Hypothalamus (tissue), 51 donors: ENCODE data around the gene HNRNPK.

Experiments
- DNase-seq, 51 donors: peaks; one replicate each; lab custom pipeline; 2025; lab: John Stamatoyannopoulos, UW

Gene HNRNPK

DNA sequence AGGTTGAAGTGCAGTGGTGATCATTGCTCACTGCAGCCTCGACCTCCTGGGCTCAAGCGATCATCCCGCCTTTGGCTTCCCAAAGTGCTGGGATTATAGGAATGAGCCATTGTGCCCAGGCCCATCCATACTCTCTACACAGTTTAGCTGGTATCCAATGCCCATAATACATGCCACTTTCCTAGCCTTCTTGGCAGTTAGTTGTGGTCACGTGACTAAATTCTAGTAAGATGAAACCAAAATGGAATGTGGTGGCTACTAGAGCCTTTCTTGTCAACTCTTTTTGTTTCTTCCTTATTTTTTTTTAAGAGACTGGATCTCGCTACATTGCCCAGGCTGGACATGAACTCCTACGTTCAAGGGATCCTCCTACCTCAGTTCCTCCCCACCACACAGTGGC is 43.5 kb downstream of the HNRNPK start:
- no peak for DNase-seq

DNA sequence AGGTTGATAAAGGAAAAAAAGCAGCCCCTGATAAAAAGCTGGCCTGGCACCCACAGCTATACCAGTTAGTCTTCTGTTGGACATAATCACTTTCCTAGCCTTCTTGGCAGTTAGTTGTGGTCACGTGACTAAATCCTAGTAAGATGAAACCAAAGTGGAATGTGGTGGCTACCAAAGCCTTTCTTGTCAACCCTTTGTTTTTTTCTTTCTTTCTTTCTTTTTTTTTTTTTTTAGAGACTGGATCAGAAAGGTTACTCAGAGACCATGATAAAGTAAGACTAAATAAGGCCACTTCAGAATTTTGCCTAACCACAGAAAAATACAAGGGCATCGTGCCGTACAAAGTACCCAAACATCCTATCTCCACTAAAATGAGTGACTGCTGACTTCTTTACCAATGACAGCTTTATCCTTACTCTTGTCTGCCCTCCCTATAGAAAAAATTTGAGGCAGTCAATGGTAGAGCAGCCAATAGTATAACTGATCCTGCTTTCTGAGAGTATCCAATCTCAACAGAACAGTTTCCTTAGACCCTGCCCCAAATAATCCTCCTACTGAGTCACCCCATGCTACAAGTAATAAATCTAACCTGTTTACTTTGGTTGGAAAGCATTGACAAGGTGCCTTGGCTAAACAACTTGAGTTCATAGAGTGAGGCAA is 44.6 kb downstream of the HNRNPK start:
- DNase-seq: no peak

DNA sequence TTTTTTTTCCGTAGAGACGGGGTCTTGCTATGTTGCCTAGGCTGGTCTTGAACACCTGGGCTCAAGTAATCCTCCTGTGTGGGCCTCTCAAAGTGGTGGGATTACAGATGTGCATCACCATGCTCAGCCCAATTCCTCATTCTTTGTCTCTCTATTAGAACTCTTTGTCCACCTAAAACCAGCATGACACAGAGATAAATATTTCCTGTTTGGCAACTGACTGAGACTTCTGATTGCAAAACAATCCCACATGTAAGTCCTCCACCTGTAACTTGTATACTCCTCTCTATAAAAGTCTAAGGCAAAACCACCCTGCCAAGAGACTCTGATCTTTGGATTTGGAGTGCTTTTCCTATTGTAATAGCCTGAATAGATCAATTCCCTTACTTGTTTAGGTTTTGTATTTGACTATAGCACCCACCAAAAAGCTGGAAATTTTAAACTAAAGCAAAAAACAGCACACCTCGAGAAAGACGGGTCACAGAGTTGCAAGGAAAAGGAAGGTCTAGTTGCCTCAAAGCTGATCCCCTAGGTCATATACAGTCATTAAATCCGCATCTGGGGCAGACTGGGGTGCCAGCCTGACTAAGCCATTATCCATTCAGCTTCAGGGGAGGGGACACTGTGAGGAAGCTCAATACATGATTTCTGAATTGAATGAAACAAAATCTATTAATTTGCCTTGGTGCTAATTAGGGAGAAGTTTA is 45.3 kb downstream of the HNRNPK start:
- DNase-seq: no peak

DNA sequence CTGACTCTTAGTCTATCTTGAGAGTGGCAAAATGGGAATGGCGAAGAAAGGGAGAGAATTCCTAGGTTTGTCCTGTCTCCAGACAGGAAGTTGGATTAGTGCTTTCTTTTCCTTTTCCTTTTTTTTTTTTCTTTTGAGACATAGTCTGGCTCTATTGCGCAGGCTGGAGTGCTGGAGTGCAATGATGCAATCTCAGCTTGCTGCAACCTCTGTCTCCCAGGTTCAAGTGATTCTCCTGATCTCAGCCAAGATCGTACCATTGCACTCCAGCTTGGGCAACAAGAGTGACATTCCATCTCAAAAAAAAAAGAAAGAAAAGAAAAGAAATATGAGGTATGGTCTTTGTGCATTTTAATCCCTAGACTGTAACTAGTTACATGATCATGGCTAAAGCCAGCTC is 46.2 kb downstream of the HNRNPK start:
- DNase-seq: no peak

DNA sequence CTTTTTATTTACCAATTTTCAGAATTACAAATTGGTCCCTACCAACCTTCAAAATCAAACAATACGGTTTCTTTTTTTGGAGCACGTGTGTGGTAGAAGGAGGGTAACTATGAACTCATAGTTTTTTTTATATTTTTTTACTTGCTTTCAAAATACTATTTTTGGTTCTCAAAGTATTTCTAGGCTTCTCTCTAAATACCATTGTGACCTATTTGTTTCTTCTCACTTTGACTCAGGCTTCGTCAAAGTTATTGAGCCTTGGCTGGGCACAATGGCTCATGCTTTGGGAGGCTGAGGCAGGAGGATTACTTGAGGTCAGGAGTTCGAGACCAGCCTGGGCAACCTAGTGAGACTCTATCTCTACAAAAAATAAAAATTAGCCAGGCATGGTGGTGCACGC is 47.2 kb downstream of the HNRNPK start:
- no peak for DNase-seq

DNA sequence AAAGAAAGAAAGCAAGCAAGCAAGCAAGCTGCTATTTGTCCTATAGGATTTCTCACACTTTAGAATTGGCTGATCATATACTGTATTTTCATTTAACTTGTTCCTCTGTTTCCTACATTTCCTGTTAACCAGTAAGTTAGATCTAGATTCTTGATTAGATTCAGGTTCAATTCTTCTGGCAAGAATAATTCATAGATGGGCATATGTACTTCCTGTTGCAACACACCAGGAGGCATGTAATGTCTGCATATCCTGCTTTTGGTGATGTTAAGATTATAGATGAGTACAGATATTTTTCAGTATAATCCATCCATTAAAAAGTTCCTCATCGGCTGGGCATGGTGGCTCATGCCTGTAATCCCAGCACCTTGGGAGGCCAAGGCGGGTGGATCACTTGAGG is 48.0 kb downstream of the HNRNPK start:
- DNase-seq: no peak

DNA sequence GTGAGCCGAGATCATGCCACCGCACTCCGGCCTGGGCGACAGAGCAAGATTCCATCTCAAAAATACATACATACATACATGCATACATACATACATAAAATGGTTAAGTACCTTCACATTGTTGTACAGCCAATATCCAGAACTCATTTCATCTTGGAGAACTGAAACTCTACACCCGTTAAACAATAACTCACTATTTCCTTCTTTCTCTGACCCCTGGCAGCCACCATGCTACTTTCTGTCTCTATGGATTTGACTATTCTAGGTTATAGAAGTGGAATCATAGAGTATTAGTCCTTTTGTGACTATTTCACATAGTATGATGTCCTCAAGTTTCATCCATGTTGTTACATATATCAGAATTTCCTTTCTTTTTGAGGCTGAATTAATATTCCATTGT is 49.1 kb downstream of the HNRNPK start:
- no peak for DNase-seq

DNA sequence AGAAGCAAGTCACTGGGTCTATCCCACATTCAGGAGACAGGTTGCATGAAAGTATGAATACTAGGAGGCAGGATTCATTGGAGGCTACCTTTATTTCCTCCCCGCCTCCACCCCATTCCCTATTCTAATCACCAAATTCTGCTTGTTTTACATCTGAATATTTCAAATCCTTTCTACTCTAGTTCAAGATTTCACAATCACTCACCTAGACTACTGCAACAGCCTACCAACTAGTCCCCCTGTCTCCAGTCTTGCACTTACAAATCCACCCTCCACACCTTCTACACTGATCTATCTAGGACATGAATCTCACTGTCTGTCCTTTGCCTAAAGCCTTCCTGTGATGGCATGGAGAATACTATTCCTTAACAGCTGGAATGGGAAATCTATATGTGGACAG is 52.4 kb downstream of the HNRNPK start:
- DNase-seq: no peak

DNA sequence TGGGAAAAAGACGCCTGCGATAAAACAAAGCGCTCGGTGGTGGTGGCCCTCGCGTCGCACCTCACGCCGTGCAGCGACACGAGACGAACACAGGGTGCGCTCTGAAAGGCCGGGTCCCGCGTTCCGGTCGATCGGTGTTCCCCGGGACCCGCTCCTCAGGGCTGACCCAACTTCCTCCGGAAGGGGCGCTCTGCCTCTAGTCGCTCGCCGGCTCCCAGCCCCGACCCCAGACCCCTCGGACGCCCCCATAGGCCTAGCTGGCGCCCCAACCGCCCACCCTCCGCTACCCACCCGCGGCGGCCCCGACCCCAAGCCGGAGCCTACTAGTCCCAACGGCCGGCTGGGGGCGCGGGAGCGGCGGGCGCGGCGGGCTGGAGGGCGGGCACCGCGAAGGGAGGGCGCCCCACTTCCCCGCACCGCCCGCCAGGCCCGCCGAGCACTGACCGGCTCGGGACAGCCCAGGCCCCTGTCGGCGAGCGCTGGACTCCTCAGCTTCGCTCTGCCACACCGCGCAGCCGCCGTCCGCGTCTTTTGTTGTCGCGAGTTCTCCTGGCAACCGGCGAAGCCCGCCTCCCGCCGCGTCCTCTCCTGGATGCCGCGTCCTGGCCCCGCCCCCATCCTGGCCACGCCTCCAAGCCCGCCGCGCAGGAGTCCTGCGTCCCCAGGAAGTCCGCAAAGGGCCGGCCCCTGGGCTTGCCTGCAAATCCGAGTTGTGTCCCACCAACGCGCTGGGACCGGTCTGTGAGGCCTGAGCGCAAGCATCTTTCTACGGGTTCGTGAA is 58.9 kb downstream of the HNRNPK start, which contains the start of gene KIF27:
TSS of gene KIF27 (minus strand) at position 506 of the 781 bp plus-strand sequence. CDS start 5,841 bp downstream, outside the sequence.
- peak; percentile 61 to 99 (median 95) for DNase-seq

DNA sequence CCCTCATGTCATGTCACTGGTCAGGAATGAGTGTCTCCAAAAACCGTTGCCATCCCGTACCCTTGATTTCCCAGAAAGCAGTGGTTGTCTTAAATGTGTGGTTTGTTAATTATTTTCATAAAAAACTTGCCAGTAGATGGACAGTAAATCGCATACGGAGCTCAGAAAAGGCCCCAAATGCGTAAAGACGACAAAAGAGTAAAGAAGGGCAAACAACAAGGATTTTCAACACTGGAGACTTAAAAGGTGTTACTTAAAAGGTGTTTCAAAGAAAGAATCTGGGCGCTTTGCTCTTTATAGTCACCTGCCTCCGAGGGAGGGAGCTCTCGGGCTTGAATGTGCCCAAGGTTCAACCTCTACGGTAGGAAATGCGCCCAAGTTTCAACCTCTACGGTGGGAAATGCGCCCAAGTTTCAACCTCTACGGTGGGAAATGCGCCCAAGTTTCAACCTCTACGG is 59.5 kb downstream of the HNRNPK start:
- DNase-seq: peak in 14 of 51 donors; percentile 19 to 72 (median 46)

DNA sequence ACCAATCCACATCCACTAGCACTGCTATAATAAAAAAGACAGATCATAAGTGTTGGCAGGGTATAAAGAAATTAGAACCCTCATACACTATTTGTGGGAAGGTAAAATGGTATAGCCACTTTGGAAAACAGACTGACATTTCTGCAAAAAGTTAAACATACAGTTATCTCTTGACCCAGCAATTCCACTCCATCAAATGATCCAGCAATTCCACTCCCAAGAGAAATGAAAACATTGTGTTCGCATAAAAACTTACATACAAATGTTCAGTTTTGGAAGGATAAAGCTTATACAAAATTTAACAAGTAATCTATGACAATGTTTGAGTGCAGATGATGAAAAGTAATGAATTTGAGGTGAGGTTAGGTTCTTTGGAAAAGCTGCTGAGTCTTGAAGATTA is 60.9 kb downstream of the HNRNPK start:
- no peak for DNase-seq
